Astrocyte (in vitro differentiated cells and primary cell): Measurements from ENCODE around the gene EYS. TPM values are rescaled to one million over a fixed set of nuclear protein-coding genes. Genes with fewer than 3 reads are reported as not detected.

Source experiments
- DNase-seq: peaks from one replicate; pipeline ENCODE4 v3.0.0-alpha.2; 2010; ENCODE audit warnings: low read depth
- FAIRE-seq: peaks from 2 replicates; lab custom pipeline; 2011; peaks lifted over from hg19 to GRCh38; lab: Jason Lieb, UNC
- H2AFZ ChIP-seq: 2 replicates; pipeline ENCODE4 v1.6.0; 2012; ENCODE audit warnings: low read depth, low read length, inconsistent platforms
- H3K27ac ChIP-seq: 2 replicates; pipeline ENCODE4 v1.5.1; 2011; ENCODE audit warnings: low read depth, low read length, inconsistent platforms
- H3K27me3 ChIP-seq: 2 replicates; pipeline ENCODE4 v1.6.0; 2011; ENCODE audit warnings: low read length, inconsistent platforms; ENCODE audit not compliant: insufficient read depth
- H3K36me3 ChIP-seq: 2 replicates; pipeline ENCODE4 v1.5.1; 2011; ENCODE audit warnings: low read length, inconsistent platforms; ENCODE audit not compliant: insufficient read depth
- H3K4me1 ChIP-seq: 2 replicates; pipeline ENCODE4 v1.5.1; 2011; ENCODE audit warnings: low read length, inconsistent platforms; ENCODE audit not compliant: insufficient read depth
- H3K4me2 ChIP-seq: 2 replicates; pipeline ENCODE4 v1.6.0; 2012; ENCODE audit warnings: low read length, inconsistent platforms
- H3K4me3 ChIP-seq: 2 replicates; pipeline ENCODE4 v1.5.1; 2011; ENCODE audit warnings: low read depth, mild to moderate bottlenecking, low read length, inconsistent platforms; ENCODE audit not compliant: insufficient read depth
- H3K79me2 ChIP-seq: 2 replicates; pipeline ENCODE4 v1.6.0; 2012; ENCODE audit warnings: mild to moderate bottlenecking, low read length, inconsistent platforms; ENCODE audit not compliant: insufficient read depth
- H3K9ac ChIP-seq: 2 replicates; pipeline ENCODE4 v1.6.0; 2012; ENCODE audit warnings: mild to moderate bottlenecking, low read length, inconsistent platforms
- H3K9me3 ChIP-seq: 2 replicates; pipeline ENCODE4 v1.5.1; 2012; ENCODE audit warnings: low read depth, mild to moderate bottlenecking, low read length, inconsistent platforms; ENCODE audit not compliant: insufficient read depth
- H4K20me1 ChIP-seq: 2 replicates; pipeline ENCODE4 v1.6.0; 2012; ENCODE audit warnings: low read length, inconsistent platforms; ENCODE audit not compliant: insufficient read depth
- H3K27ac Mint-ChIP-seq: one replicate; pipeline ENCODE4 v1.8.0; 2021; ENCODE audit warnings: mild to moderate bottlenecking, mixed read lengths; ENCODE audit not compliant: unreplicated experiment
- H3K27me3 Mint-ChIP-seq: one replicate; pipeline ENCODE4 v1.8.0; 2021; ENCODE audit warnings: low read depth, mixed read lengths; ENCODE audit not compliant: unreplicated experiment
- H3K36me3 Mint-ChIP-seq: one replicate; pipeline ENCODE4 v1.8.0; 2021; ENCODE audit warnings: low read depth, mixed read lengths; ENCODE audit not compliant: unreplicated experiment
- H3K4me1 Mint-ChIP-seq: one replicate; pipeline ENCODE4 v1.8.0; 2021; ENCODE audit warnings: low read depth, mixed read lengths; ENCODE audit not compliant: unreplicated experiment
- H3K4me3 Mint-ChIP-seq: one replicate; pipeline ENCODE4 v1.8.0; 2021; ENCODE audit warnings: mild to moderate bottlenecking, moderate library complexity, mixed read lengths; ENCODE audit not compliant: unreplicated experiment
- H3K9me3 Mint-ChIP-seq: one replicate; pipeline ENCODE4 v1.8.0; 2021; ENCODE audit warnings: mild to moderate bottlenecking, mixed read lengths; ENCODE audit not compliant: unreplicated experiment
- CTCF ChIP-seq: IDR thresholded peaks from 2 replicates; pipeline ENCODE4 v1.5.1; 2011; ENCODE audit warnings: low read depth, mild to moderate bottlenecking, inconsistent platforms, low read length, moderate library complexity; ENCODE audit not compliant: insufficient read depth
- EZH2 ChIP-seq: IDR thresholded peaks from 2 replicates; pipeline ENCODE4 v1.6.1; 2012; ENCODE audit warnings: mild to moderate bottlenecking, low read length, inconsistent platforms; ENCODE audit not compliant: insufficient read depth
- total RNA-seq: library from RNA; stranded (reverse); gene quantifications from 2 replicates; pipeline ENCODE4 v1.2.1, GENCODE V29; 2021

Gene EYS
- total RNA-seq, 1 donor from 2014 or later, result 0.16 TPM

DNA sequence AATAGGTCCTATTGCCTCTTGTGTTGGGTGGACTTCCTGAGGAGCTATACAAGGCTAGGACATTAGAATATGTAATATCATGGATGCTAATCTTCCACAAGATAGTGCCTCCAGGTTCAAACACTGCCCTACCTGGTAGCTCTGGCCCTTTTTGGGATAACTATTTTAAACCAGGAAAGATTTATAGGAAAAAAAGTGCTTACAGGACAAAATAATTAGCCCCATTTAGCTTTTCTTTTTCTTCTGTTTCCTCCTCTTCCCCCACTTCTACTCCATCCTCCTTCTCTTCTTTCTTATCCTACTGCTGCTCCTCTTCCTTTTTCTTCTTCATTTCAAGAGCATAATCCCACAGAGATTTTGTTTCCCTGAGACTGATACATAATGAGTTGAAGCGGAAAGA lies 1104.0 kb downstream of the EYS start:
- no peak overlapping the region for H3K27ac Mint-ChIP-seq
- Histone ChIP-seq H3K9ac (no peak overlapping the region), H3K27ac (no peak overlapping the region), H3K9me3 (no peaks in the 10 kb centered on the region), H3K27me3 (no peaks in the 10 kb centered on the region), H4K20me1 (no peaks in the 10 kb centered on the region), H3K4me1 (no peaks in the 10 kb centered on the region), H3K79me2 (no peaks in the 10 kb centered on the region), H3K4me2 (no peak overlapping the region), H2AFZ (no peak overlapping the region), H3K4me3 (no peak overlapping the region), H3K36me3 (no peaks in the 10 kb centered on the region)
- no peak overlapping the region for H3K4me3 Mint-ChIP-seq
- TF ChIP-seq EZH2 (no peak), CTCF (no peak)
- H3K4me1 Mint-ChIP-seq, result peaks cover 11% of the 10 kb centered on the region
- no peak for FAIRE-seq
- no peak for DNase-seq
- H3K36me3 Mint-ChIP-seq, result no peaks in the 10 kb centered on the region
- no peaks in the 10 kb centered on the region for H3K27me3 Mint-ChIP-seq
- H3K9me3 Mint-ChIP-seq, result no peaks in the 10 kb centered on the region

DNA sequence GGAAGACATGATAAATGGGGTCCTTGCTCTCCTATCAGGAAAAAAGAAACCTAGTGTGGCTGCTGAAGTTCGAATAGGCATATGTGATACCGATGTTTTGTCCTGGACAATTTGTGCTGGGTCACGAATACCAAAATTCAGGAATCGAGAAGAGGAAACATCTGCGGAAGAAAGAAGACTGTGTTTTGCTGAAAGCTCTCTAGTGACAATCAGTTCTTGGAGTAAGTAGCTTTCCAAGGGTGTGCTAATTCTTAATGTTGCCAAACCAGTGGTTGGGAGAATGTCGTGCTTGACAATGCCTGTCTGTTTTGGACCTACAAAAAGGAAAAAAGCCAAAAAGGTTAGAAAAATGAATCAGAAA lies 1115.4 kb downstream of the EYS start:
- no peaks in the 10 kb centered on the region for H3K27me3 Mint-ChIP-seq
- peaks cover 2% of the 10 kb centered on the region for H3K9me3 Mint-ChIP-seq
- Histone ChIP-seq H3K4me2 (no peak overlapping the region), H3K4me3 (no peak overlapping the region), H3K27me3 (no peaks in the 10 kb centered on the region), H3K27ac (no peak overlapping the region), H4K20me1 (no peaks in the 10 kb centered on the region), H3K9ac (no peak overlapping the region), H3K4me1 (no peaks in the 10 kb centered on the region), H3K79me2 (no peaks in the 10 kb centered on the region), H3K9me3 (no peaks in the 10 kb centered on the region), H3K36me3 (no peaks in the 10 kb centered on the region), H2AFZ (no peak overlapping the region)
- no peak for TF ChIP-seq CTCF
- no peak for TF ChIP-seq EZH2
- no peaks in the 10 kb centered on the region for H3K4me1 Mint-ChIP-seq
- no peak overlapping the region for H3K27ac Mint-ChIP-seq
- no peaks in the 10 kb centered on the region for H3K36me3 Mint-ChIP-seq
- no peak for DNase-seq
- H3K4me3 Mint-ChIP-seq, result no peak overlapping the region
- no peak for FAIRE-seq

- Histone ChIP-seq H4K20me1 (no peaks in the 10 kb centered on the region), H3K36me3 (no peaks in the 10 kb centered on the region), H3K27me3 (no peaks in the 10 kb centered on the region), H2AFZ (no peak overlapping the region), H3K4me3 (no peak overlapping the region), H3K9ac (no peak overlapping the region), H3K27ac (no peak overlapping the region), H3K4me2 (no peak overlapping the region), H3K79me2 (no peaks in the 10 kb centered on the region), H3K9me3 (no peaks in the 10 kb centered on the region), H3K4me1 (no peaks in the 10 kb centered on the region)
- peaks cover 2% of the 10 kb centered on the region for H3K9me3 Mint-ChIP-seq
- no peaks in the 10 kb centered on the region for H3K36me3 Mint-ChIP-seq
- no peak overlapping the region for H3K27ac Mint-ChIP-seq
- H3K4me1 Mint-ChIP-seq, result no peaks in the 10 kb centered on the region
- FAIRE-seq, result no peak
- no peak for DNase-seq
- TF ChIP-seq CTCF, result no peak
- TF ChIP-seq EZH2, result no peak
- H3K27me3 Mint-ChIP-seq, result no peaks in the 10 kb centered on the region
- H3K4me3 Mint-ChIP-seq, result no peak overlapping the region
These were observed 1115.9 kb downstream of the EYS start for GRCh38 chr6:64590965-64591675.
